GM19099 (cell line): ENCODE measurements around the gene TMIE.

Experiments
- POLR2A ChIP-seq: IDR thresholded peaks from 3 replicates; pipeline ENCODE4 v1.6.1; 2011; ENCODE audit warnings: low read depth; ENCODE audit not compliant: insufficient read length; ENCODE audit errors: extremely low read depth

The TMIE gene

DNA sequence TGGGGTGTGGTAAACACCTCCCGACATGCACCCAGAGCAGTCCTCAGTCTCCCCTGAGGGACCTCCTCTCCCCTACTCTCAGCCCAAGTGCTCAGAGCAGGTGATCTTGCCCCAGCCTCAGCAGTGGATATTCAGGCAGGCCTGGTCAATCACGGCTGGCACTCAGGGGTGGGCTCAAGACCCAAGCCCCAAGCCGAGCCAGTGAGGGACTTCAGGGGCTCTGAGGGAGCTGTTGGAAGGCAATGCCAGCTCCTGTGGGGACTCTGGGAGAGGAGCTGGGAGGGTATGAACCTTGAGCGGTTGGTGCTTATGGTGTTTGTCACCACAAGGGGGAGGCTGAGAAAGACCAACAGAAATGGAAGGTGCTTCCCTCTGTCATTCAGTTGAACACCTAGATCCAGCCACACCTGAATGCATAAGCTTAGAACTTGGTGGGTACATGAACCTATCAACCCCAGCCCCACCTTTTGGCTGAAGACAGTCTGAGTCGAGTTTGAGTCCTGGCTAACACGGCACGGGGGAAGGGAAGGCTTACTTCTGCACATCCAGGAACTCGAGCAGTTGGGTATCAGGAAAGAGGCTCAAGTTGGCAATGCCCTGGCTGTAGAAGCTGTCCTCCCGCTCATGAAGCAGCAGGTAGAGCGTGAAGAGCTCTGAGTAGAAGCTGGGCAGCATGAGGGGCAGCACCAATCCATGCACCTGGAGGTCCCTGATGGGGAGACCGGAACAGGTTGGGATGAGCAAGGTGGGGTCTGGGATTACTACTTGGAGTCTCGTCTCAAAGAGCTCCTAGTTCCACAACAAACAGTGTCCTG is 27.0 kb upstream of the TMIE start:
- no peak for TF ChIP-seq POLR2A

DNA sequence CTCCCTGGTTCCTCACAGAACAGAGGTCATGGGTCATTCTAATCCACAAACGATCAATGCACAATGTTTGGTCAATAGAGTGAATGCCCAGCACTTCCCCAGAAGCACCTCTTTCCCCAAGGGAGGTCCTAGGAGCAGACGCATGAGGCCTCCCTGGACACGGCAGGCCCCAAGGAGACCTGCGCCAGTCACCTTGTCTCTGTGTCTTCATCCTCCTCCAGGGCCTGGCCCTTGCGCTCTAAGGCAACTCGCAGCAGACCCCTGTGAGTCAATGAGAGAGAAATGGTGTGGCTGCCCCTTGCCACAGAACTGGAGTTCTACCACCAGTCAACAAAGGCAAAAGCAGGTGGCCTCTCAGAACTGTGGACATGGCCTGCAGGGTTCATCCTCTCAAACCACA is 25.8 kb upstream of the TMIE start:
- TF ChIP-seq POLR2A, result no peak

DNA sequence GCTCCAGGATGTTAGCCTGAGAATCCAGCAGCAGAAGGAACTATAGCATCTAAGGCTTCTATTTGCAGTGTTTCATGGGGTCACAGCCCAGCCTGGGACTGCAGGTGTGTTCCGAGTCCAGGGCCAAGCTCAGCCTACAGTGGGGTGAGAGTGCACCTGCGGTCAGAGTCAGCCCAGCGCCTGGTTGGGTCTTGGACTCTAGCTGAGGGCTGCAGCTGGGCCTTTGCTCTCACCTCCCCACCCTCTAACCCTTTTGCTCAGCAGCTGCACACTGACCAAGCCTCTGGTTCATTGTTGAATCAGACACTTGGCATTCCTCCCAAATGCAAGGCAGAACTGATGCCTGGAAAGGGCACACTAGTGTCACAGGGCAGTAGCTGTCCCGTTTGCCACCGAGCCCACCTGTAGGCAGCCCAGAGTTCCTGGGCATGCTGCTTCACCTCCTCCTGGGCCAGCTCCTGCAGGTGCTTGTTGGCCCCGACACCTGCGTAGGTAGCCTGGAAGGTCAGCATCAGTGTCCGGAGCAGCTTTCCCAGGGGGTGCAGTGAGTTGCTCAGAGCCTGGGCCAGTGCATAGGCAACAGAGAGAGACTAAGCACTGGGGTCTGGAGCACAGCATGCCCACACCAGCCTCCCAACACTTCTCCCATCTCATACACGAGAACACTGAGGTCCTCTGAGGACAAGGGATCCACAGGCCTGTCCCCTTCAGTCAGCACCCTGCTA is 25.2 kb upstream of the TMIE start:
- no peak for TF ChIP-seq POLR2A

DNA sequence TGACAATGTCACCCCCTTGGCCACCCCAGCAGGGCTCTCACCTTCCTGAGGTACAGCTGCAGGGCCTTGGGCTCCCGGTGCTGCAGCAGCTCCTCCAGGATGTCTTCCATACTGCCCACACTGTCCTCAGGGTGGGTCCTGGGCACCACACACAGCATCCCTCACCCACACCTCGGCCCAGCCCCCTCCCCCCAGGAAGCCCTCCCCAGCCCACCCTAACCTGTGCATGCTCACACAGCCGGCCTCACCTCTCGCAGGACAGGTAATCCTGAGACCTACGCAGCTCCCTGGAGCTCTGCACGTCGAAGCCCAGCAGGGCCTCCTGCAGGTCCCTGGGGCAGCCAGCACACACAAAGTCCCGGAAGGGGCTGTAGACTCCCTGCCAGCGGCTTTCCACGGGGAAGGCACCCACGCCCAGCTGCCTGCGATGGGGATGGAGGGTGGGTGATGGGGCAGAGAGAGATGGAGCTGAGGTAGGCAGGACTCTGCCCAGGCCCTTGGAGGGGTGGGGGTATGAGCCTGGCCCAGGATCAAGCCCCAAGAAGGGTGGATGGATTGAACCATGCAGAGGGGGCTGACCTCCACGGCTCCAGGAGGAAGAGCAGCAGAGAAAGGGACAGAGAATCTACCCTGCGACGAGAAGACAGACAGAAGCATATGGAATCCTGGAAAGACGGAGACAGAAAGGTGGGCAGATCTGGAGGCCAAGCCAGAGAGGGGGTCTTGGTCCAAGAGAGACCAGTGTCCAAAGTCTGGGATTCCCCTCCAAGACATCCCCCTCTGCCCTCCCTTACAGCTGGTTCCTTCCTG is 24.4 kb upstream of the TMIE start:
- no peak for TF ChIP-seq POLR2A

DNA sequence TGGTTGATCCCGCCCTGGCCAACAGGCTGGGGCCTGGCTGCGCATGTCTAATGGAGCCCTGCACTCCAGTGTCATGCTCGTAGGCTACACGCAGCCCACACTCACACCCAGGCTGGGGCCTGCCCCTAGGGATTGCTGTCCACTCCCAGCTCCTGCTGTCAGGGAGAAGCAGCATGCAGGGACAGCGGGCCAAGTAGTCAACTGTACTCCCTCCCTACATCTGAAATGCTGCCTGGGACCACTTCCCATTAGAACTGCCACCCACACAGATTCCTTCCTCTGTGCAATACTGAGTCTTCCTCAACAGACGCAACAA is 23.8 kb upstream of the TMIE start:
- no peak for TF ChIP-seq POLR2A

DNA sequence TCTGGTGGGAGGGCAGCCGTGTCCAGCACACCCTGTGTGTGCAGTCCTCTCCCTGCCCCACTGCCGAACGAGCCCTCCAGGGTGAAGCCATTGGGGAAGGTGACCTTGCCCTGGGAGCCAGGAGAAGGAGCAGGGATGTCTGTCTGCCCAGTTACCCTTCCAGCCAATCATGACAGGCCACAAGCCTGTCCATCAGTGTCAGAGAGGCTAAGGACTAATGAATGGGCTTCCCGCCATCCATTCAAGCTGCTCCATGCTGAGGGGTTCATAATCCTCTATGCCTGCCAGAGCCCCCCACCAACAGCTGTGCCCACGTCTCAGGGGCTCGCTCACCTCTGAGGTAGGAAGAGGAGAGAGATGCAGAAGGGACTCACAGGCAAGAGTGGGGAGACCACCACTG is 22.9 kb upstream of the TMIE start:
- TF ChIP-seq POLR2A, result no peak

DNA sequence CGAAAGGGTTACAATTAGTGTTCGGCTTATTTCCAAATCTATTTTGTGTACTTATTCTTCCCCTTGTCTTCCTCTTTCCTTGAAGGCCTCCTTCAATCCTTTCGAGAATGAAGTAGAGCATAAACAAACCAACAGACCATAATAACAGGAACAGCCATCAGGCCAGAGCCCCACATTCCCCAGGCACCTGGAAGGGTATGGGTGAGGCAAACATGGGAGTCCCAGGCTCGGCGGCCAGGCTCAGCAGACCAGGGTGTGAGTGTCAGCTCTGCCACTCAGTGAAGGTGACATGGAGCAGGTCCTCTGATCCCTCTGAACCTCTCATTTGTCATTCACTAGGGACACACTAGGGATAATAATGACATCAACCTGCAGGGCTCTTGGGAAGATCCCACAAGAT is 21.5 kb upstream of the TMIE start:
- no peak for TF ChIP-seq POLR2A

DNA sequence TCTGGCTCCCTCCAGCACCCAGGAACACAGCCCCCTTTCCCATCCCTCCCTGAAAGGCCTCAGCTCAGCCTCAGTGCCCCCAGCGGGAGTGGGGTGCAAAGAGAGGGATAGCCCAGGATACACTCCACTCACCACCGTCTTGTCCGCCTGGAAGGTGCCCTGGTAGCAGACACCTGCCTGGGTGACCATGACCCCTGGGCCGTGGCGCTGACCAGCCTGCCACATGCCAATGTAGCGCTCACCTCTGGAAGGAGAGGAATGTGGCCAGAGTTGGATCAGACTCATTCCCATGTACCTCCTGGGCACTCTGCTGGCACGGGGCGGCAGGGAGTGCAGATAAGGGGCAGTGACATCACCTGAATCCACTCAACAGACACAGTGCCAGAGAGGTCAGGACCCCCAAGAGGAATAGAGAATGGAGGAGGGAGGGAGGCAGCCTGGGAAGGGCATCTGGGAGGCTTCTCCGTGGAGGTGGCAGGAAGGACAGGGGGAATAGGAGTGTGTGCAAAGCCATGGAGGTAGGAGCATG is 20.8 kb upstream of the TMIE start:
- TF ChIP-seq POLR2A, result no peak

DNA sequence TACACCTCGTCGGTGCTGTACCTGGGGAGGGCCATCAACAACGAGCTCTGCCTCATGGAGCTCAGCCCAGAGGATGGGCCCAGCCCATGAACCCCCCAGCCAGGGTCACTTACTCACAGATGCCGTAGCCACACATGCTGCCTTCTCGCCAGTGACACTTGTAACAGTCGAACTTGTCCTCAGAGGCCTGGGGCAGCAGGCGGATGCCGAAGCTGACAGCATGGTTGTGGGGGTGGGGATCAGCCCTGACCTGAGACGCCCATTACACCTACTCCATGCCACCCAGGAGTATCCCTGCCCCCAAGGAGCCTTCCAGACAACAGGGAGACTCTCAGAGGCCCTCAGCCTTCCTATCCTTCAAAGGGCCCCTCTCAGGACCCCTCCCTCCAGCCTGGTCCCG is 19.8 kb upstream of the TMIE start:
- no peak for TF ChIP-seq POLR2A

DNA sequence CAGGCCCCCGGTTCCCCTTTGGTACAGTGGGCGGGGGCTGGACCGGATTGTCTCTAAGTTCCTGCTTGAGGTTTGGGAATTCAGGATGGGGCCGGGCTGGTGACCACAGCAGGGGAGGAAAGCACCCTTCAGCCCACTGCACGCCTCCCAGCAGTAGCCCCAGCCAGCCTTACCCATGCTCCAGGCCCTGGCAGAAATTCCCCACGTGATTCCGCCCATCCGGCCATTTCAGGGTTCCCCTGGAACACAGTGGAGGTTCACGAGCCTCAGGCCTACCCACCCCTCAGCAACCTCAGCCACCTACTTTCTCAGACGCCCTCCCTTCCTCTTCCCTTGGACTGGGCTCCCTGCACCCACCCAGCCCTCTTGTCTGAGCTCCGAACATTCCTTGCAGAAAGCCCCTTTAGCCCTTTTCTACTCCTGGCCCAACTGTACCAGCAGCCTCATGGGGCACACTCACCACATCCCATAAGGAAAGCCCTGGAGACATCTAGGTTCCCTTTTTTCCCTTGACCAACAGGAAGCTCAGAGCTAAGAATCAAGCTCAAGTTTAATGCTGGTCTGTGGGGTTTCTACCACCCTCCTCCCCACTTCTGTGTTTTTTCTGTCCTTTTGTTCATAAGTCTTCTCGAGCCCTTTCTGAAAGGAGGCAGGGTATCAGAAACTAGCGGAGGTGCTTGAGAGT is 19.2 kb upstream of the TMIE start:
- TF ChIP-seq POLR2A, result no peak

DNA sequence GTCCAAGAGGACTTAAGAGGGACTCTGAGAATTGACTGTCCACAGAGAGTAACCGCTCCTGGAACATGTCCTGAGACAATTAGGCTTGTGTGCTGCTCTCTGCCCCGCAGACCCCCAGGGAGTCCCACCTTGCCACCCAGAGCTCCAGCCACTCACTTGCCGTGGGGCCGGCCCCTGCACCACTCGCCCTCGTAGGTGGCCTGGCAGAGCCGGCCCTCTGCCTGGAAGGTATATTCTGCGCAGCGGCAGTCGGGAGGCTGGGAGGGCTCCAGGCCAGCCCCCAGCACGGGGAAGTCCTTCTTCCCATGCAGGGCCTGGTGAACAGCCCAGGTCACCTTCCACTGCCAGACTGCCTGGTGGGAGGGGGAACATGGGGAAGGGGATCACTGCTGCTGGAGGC is 18.2 kb upstream of the TMIE start:
- no peak for TF ChIP-seq POLR2A

DNA sequence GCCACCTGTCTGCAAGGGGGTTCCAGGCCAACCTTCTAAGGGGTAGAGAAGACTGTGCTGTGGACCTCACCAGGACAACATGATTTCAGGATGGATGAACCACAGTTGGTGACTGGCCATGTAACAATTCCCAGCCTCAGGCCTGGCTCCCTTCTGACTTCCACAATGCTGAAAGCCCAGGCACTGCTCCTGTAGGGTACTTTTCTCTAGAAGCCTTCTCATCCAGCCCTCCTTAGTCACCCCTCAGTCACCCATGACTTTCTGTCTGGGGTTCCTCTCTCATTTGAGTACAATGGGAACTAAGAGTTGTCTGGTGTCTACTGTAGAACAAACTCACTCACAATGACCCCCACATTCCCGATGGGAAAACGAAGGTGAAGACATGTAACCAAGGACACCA is 16.3 kb upstream of the TMIE start:
- TF ChIP-seq POLR2A, result no peak

DNA sequence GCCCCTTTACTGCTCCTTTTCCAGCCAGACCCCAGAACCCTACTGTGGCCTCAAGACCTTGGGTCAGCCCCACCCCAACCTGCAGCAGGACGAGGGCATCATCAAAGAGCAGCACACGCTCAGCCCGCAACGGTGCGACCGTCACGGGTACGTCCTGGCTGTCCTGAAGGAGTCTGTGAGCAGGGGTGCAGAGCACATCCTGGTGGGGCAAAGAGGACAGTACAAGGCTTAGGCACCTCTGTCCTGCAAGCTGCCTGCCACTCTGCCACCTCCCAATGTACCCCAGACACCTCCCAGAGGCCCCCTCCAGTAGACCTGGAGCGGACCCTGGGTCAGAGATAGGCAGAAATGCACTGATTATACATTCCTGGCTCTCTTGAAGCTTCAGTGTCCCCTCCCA is 15.7 kb upstream of the TMIE start:
- TF ChIP-seq POLR2A, result no peak

DNA sequence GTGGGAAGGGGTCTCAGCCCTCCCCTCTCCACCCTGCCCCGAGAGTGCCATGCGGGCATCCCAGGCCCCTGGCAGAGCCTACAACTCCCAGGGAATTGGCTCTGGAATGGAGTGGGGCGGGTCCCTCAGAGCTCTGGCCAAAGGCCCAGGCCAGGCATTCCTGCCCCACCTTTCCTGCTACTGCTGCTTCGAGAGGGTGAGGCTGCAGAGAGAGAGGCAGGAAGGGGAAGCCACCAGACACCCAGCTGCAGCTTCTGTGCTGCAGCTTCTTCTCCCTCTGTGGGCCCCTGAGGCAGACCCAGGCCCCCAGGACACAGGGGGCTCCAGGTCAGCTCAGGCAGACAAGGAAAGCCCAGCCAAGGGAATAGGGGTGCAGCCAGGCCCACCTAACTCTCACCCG is 10.4 kb upstream of the TMIE start:
- TF ChIP-seq POLR2A, result no peak

DNA sequence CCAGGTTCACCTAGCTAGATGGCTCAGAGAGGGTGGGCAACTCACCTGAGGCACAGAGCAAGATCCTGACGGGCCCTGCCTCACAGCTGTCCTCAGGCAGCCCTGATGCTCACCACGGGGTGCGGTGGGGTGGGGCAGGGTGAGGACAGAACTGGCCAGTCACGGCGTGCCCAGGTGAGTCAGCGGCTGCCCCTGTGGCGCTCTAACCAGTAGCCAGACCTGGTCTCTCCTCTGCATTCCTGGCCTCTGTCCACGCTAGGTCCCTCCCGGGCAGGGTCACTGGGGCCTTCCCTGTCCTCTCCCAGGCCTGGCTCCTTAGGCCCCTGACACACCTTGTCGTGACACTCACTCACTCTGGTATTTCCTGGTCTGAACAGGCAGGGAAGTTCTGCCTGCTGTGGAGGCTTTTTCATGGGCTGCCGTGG is 8.6 kb upstream of the TMIE start:
- no peak for TF ChIP-seq POLR2A

DNA sequence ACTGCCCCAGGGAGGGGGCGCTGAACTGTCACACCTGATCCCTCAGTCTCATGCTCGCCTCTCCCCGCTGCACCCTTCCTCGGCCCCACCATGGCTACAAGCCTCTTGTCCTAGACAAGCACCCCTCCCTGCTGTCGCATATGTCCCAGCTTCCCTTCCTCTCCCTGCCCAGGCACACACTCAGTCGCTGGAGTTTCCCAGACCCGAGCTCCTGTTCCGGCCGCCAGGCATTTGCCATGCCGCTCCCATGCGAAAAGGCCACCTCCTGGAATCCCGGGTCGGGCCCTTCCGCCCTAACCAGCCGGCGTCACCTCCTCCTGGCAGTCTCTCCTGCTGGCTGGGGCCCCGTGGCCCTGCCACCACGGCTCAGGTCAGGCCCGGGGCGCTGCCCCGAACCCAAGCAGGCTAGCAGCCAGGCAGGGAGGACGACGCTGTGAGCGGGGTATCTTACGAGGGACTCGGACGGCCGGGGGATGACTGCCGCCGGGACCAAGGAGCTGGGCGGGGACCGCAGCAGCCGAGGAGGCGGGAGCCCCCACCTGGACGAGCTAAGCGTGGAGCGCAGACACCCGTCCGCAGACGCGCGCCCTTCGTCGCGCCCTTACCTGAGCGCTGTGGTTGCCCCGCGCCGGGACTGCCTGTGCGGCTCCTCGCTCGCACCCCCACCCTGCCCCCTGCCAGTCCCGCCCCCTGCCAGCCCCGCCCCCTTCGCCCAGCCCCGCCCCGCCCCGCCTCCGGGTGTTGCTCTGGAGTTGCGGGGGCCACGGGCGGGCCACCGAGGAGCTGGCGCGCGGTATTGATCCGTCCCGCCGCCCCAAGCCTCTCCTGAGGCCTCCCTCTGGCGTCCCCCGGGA is 7.9 kb upstream of the TMIE start, which contains the start of gene ALS2CL:
Gene ALS2CL, minus strand, starts transcription at position 642 of the 854 bp plus-strand sequence. CDS start 4,239 bp downstream, outside the sequence.
- TF ChIP-seq POLR2A, result no peak
